ENCODE measurements around the gene FNDC3A. TPM values are rescaled to one million over a fixed set of nuclear protein-coding genes. Genes with fewer than 3 reads are reported as not detected.

Gene FNDC3A, protein sequence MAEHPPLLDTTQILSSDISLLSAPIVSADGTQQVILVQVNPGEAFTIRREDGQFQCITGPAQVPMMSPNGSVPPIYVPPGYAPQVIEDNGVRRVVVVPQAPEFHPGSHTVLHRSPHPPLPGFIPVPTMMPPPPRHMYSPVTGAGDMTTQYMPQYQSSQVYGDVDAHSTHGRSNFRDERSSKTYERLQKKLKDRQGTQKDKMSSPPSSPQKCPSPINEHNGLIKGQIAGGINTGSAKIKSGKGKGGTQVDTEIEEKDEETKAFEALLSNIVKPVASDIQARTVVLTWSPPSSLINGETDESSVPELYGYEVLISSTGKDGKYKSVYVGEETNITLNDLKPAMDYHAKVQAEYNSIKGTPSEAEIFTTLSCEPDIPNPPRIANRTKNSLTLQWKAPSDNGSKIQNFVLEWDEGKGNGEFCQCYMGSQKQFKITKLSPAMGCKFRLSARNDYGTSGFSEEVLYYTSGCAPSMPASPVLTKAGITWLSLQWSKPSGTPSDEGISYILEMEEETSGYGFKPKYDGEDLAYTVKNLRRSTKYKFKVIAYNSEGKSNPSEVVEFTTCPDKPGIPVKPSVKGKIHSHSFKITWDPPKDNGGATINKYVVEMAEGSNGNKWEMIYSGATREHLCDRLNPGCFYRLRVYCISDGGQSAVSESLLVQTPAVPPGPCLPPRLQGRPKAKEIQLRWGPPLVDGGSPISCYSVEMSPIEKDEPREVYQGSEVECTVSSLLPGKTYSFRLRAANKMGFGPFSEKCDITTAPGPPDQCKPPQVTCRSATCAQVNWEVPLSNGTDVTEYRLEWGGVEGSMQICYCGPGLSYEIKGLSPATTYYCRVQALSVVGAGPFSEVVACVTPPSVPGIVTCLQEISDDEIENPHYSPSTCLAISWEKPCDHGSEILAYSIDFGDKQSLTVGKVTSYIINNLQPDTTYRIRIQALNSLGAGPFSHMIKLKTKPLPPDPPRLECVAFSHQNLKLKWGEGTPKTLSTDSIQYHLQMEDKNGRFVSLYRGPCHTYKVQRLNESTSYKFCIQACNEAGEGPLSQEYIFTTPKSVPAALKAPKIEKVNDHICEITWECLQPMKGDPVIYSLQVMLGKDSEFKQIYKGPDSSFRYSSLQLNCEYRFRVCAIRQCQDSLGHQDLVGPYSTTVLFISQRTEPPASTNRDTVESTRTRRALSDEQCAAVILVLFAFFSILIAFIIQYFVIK
- 73.4 and 122 TPM in 2 replicates for total RNA-seq

DNA sequence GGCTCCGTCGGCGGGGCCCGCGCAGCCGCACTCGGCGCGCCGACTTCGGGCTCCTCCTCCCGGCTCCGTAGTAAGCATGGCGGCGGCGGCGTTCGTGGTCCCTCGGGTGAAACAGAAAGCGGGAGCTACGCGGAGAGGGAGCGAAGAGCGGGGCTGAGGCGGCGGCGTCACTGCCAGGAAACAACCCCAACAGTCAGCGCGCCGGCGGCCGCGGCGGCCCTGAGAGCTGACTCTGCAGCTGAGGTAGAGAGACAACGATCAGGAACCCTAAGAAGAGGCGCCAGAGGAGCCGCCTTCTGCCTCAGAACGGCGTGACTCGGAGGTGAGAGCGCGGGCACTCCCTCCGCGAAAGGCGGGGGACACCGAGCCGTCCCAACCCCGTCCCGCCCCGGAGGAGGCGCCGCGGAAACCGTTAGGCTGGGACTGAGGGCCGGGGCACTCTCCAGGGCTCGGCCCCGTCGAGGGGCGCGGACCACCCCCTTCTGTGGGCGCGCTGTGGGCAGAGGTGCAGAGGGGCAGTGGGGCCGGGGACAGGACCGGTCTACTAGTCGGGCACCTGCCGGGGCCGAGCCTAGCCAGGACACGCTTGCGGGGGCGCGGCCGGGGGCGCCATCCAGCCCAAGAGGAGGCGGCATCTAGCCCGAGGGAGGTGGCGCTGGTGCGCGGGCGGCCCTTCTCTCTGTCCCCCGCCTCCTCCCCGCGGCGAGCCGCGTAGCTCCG, at the start of gene FNDC3A:
FNDC3A (plus strand) TSS at position 57 of the 720 bp plus-strand sequence. CDS start 30,279 bp downstream, outside the sequence.
- TF ChIP-seq, protein P1, sequence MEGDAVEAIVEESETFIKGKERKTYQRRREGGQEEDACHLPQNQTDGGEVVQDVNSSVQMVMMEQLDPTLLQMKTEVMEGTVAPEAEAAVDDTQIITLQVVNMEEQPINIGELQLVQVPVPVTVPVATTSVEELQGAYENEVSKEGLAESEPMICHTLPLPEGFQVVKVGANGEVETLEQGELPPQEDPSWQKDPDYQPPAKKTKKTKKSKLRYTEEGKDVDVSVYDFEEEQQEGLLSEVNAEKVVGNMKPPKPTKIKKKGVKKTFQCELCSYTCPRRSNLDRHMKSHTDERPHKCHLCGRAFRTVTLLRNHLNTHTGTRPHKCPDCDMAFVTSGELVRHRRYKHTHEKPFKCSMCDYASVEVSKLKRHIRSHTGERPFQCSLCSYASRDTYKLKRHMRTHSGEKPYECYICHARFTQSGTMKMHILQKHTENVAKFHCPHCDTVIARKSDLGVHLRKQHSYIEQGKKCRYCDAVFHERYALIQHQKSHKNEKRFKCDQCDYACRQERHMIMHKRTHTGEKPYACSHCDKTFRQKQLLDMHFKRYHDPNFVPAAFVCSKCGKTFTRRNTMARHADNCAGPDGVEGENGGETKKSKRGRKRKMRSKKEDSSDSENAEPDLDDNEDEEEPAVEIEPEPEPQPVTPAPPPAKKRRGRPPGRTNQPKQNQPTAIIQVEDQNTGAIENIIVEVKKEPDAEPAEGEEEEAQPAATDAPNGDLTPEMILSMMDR (IDR thresholded peaks at IDR 0.05; ENCODE audit: insufficient read depth, low read depth, low read length) = peak; percentile 5
- DNase-seq (ENCODE audit: low read depth) = peak; percentile 85
- H3K4me3 ChIP-seq (ENCODE audit: low read depth, low read length) = peak within 1 kb of the TSS; percentile 88

DNA sequence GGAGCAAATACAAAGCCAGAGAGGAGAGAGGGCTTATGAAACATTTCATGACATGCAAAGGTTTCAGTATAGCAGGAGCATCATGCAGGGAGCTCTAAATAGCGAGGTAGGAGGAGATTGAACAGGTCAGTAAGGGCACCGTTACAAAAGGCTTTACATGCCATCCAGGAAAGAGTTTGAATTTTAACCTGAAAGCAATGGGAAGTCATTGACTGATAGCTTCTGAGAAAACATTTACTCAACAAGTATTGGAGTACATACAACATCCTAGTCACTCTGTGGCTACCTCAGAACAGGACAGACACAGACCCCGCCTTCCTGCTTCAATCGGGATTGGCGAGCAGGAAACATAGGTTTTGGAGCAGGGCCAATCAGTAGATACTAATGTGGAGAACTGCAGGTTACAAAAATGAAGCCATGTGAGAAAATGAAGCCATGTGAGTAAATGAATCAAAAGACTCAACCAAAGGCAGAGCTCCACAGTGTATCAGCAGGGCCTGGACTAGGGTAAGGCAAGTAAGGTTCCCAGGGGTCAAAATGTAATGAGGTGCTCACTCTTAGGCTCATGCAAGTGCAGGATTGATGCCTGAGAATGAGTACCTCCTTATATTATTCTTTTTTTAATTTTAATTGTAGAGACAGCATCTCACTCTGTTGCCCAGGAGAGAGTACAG, 46.8 kb upstream of the FNDC3A start:
- DNase-seq (ENCODE audit: low read depth) = no peak
- no peak overlapping the region for H3K4me3 ChIP-seq (ENCODE audit: low read depth, low read length)
- TF ChIP-seq, protein P1 (IDR thresholded peaks at IDR 0.05; ENCODE audit: insufficient read depth, low read depth, low read length) = no peak

DNA sequence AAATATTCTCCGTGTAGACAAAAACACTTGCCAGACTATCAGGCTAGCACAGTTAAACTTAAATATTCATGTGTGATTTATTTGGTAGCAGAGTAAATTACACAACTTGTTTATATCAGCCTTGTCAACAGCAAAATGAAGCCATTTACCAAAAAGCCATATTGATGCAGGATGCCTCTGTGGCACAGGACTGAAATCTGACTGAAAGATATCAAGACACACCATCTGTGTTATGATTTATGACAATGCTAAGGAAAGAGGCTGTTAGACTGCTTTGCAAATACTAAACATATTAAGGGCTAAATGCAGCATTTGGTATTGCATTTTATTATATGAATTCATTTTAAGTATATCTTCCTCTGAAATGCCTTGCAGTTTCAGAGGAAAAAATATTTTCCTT, 44.8 kb upstream of the FNDC3A start:
- peak; percentile 26 for DNase-seq (ENCODE audit: low read depth)
- no peak overlapping the region for H3K4me3 ChIP-seq (ENCODE audit: low read depth, low read length)
- TF ChIP-seq, protein P1 (IDR thresholded peaks at IDR 0.05; ENCODE audit: insufficient read depth, low read depth, low read length) = no peak

DNA sequence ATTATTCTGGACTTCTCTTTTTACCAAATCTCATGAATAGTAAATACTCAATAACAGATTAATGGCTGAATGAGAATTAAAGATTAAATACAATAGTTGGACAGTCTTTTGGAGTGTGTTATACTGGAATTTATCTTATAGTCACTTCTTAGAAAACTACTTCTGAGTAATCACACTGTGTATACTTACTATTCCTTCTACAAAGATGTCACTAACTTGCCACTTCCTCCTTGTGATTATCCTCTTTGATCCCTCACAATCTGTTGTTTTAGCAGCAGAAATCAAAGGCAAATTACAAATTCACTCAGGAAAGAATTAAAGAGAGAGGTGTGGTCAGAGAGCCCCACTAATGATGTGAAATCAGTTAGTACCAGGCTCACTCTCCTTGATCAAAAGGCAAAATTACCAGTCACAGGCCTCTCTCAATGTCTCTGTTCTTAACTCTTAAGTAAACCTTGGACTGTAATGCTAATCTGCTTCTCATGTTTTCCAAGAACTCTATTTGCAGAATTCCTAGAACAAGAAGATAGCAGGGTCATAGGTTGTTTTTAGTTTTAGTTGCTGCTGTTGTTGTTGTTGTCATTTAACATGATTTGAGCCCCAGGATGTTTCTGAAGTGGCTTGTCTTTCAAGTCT, 37.3 kb upstream of the FNDC3A start:
- no peak overlapping the region for H3K4me3 ChIP-seq (ENCODE audit: low read depth, low read length)
- no peak for DNase-seq (ENCODE audit: low read depth)
- TF ChIP-seq, protein P1 (IDR thresholded peaks at IDR 0.05; ENCODE audit: insufficient read depth, low read depth, low read length) = no peak

DNA sequence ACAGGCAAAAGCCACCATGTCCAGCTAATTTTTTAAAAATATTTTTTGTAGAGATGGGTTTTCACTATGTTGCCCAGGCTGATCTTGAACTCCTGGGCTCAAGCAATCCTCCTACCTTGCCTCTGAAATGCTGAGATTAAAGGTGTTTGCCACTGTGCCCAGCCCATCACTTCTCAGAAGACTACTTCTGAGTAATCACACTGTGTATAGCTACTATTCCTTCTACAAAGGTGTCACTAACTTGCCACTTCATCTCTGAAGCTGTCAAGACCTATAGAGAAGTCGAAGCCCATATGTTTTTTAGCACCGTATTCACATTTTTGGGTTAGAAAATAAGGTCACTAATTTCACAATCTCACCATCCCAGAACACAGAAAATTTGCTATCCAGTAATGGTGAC, 36.0 kb upstream of the FNDC3A start:
- DNase-seq (ENCODE audit: low read depth) = no peak
- TF ChIP-seq, protein P1 (IDR thresholded peaks at IDR 0.05; ENCODE audit: insufficient read depth, low read depth, low read length) = no peak
- no peak overlapping the region for H3K4me3 ChIP-seq (ENCODE audit: low read depth, low read length)

Data from fibroblast of villous mesenchyme (primary cell).